Measurements from ENCODE around the gene SLC4A7. TPM values are rescaled to one million over a fixed set of nuclear protein-coding genes. Genes with fewer than 3 reads are reported as not detected.
"Not testable (repeated sequence)": the region's sequence is repeated elsewhere in the genome, so short reads cannot be mapped to it uniquely, and the experiment has no call there.

SLC4A7 gene
- total RNA-seq, 1 donor from 2014 or later = 12.2 TPM

DNA sequence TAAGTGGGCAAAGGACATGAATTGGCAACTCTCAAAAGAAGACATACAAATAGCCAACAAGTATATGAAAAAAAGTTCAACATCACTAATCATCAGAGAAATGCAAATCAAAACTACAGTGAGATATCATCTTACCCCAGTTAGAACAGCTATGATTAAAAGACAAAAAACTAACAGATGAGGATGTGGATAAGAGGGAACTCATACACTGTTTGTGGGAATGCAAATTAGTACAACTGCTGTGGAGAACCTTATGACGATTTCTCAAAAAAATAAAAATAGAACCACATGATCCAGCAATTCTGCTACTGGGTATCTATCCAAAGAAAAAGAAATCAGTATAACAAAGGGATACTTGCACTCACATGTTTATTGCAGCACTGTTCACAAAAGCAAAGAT lies 143.7 kb downstream of the SLC4A7 start:
- H3K27me3 ChIP-seq (ENCODE audit: low read depth) = no peaks in the 10 kb centered on the region

DNA sequence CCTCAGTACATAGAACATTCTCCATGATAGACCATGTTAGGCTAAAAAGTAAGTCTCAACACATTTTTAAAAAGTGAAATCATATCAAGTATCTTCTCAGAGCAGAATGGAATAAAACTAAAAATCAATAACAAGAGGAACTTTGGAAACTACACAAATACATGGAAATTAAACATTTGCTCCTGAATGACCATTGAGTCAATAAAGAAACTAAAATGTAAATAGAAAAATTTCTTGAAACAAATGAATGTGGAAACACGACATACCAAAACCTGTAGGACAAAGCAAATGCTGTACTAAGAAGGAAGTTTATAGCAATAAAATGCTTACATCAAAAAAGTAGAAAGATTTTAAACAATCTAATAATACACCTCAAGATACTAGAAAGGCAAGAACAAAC lies 148.6 kb downstream of the SLC4A7 start:
- DNase-seq = no peak
- H3K36me3 ChIP-seq = no peaks in the 10 kb centered on the region
- no peaks in the 10 kb centered on the region for H3K27me3 ChIP-seq (ENCODE audit: low read depth)
- no peak overlapping the region for H3K4me3 ChIP-seq
- intact Hi-C loops (cut with micrococcal nuclease) = no loop called here
- H3K4me1 ChIP-seq = peaks cover 8% of the 10 kb centered on the region
- peaks cover 4% of the 10 kb centered on the region for H3K9me3 ChIP-seq (replicated peaks)
- no peak overlapping the region for H3K27ac ChIP-seq (replicated peaks)
- TF ChIP-seq, protein P1, sequence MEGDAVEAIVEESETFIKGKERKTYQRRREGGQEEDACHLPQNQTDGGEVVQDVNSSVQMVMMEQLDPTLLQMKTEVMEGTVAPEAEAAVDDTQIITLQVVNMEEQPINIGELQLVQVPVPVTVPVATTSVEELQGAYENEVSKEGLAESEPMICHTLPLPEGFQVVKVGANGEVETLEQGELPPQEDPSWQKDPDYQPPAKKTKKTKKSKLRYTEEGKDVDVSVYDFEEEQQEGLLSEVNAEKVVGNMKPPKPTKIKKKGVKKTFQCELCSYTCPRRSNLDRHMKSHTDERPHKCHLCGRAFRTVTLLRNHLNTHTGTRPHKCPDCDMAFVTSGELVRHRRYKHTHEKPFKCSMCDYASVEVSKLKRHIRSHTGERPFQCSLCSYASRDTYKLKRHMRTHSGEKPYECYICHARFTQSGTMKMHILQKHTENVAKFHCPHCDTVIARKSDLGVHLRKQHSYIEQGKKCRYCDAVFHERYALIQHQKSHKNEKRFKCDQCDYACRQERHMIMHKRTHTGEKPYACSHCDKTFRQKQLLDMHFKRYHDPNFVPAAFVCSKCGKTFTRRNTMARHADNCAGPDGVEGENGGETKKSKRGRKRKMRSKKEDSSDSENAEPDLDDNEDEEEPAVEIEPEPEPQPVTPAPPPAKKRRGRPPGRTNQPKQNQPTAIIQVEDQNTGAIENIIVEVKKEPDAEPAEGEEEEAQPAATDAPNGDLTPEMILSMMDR (IDR thresholded peaks at IDR 0.05; ENCODE audit: borderline replicate concordance) = no peak

More for the DNA sequence above, 143.7 kb downstream of the SLC4A7 start:
- Histone ChIP-seq H3K4me3 (no peak overlapping the region), H3K4me1 (peaks cover 8% of the 10 kb centered on the region), H3K9me3 (replicated peaks) (peaks cover 4% of the 10 kb centered on the region), H3K27ac (replicated peaks) (peak overlapping the region; percentile 86), H3K36me3 (no peaks in the 10 kb centered on the region)
- no peak for DNase-seq
- TF ChIP-seq, protein P1 (IDR thresholded peaks at IDR 0.05; ENCODE audit: borderline replicate concordance) = no peak
- intact Hi-C loops (cut with micrococcal nuclease) = no loop called here

DNA sequence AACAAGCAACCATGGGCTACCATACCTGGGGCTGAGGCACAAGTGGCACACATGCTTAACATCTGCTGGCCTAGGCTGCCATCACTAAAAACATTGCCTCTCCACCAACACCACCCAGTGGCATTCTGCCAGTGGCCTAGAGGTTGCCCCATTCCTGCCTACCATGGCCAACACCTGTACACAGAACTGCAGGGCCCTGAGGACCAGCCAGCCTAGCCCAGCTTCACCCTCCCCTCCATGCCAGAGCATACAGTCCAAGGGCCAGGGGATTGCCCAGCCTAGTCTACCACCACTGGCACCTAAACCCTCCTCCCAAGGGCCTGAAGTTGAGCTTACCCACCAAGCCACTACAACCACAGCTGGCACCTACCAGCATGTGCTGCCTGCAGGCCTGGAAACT lies 150.3 kb downstream of the SLC4A7 start:
- peaks cover 4% of the 10 kb centered on the region for H3K9me3 ChIP-seq (replicated peaks)
- H3K36me3 ChIP-seq = no peaks in the 10 kb centered on the region
- TF ChIP-seq, protein P1 (IDR thresholded peaks at IDR 0.05; ENCODE audit: borderline replicate concordance) = no peak
- no peak overlapping the region for H3K4me3 ChIP-seq
- H3K27ac ChIP-seq (replicated peaks) = no peak overlapping the region
- H3K27me3 ChIP-seq (ENCODE audit: low read depth) = no peaks in the 10 kb centered on the region
- intact Hi-C loops (cut with micrococcal nuclease) = no loop called here
- peaks cover 8% of the 10 kb centered on the region for H3K4me1 ChIP-seq
- no peak for DNase-seq

DNA sequence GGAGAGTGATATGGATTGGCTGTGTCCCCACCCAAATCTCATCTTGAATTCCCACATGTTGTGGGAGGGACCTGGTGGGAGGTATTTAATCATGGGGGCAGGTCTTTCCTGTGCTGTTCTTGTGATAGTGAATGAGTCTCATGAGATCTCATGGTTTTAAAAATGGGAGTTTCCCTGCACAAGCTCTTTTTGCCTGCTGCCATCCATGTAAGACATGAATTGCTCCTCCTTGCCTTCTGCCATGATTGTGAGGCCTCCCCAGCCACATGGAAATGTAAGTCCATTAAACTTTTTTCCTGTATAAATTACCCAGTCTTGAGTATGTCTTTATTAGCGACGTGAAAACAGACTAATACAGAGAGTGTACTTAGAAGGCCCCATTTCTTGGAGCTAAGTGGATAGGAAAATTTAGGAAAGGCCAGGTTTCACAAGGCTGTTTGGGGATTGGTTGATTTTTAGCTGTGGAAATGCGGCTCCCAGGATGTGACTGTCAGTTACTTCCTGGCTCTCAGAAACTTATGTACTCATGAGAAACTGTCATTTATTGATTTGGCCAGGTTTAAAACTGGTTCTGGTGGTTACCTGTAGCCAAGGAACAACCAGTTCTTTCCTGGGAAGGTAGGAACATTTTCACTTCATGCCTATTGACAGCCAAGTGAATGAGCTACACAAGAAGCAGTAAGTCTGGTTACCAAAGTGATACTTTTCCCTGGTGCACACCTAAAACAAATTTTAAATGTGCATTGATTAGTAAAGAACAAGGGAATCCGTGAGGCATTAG lies 155.0 kb downstream of the SLC4A7 start:
- H3K9me3 ChIP-seq (replicated peaks); H3K36me3 ChIP-seq; H3K4me3 ChIP-seq; intact Hi-C loops (cut with micrococcal nuclease); H3K27ac ChIP-seq (replicated peaks); H3K27me3 ChIP-seq (ENCODE audit: low read depth); DNase-seq: not testable (repeated sequence)
- H3K4me1 ChIP-seq = peaks cover 30% of the 10 kb centered on the region

DNA sequence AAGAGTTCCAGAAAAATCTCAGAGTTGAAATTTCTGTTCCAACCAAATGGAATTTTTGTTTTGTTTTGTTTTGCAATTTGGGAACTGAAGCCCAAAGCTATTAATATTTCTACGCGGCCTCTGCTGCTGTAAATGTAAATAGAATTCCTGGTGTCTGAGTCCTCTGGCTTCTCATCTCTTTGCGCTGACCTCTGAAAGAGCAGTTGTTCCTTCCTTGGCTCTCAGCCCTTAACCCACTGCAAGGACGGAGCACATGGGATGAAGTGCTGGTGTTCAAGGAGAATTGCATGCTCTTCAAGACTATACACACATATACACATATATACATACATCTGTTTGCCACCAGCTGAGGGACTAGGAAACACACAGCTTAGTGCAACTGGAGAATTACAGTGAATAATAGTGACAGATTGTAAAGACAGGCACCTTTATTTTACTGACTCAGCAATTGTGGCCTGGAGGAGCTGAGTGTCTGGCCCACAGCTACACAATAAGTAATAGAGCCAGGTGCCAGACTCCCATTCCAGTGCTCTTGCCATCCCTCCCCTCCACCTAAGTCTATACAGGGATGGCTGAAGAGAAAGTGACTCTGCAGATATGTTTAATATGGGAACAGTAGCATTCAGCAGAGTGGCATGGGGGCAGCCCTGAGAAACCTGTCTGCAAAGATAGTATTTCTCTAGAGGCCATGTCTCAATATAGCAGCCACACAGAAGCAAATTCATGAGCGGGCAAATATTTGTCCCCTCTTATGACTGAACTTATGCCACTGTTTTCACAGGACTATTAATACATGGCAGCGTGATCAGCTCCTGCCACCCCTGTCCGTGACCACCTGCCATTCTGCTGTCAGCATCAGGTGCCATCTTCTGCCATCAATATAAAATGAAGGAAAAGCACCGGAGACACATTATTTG lies 157.3 kb downstream of the SLC4A7 start:
- intact Hi-C loops (cut with micrococcal nuclease) = no loop called here
- Histone ChIP-seq H3K4me3 (peak overlapping the region; percentile 12), H3K4me1 (peaks cover 26% of the 10 kb centered on the region), H3K27me3 (ENCODE audit: low read depth) (no peaks in the 10 kb centered on the region), H3K9me3 (replicated peaks) (no peaks in the 10 kb centered on the region), H3K27ac (replicated peaks) (peak overlapping the region; percentile 87), H3K36me3 (no peaks in the 10 kb centered on the region)
- TF ChIP-seq, protein P1 (IDR thresholded peaks at IDR 0.05; ENCODE audit: borderline replicate concordance) = no peak
- DNase-seq = no peak
